K562 (cell line): Measurements from ENCODE around the gene NFAM1. TPM values are rescaled to one million over a fixed set of nuclear protein-coding genes. Genes with fewer than 3 reads are reported as not detected.

ENCODE experiments used
- ATAC-seq: fragments of 200-7000 bp; cut with Tn5 transposase; 3 replicates; pipeline ENCODE4 v1.9.1; 2020; ENCODE audit warnings: moderate library complexity
- BruUV-seq: library from RNA; stranded (reverse); fragments of 400-500 nt; replicated peaks from 2 replicates; lab custom pipeline; 2021; lab: Mats Ljungman, UMichigan
- CTCF ChIA-PET: fragments of 300-600 bp; formaldehyde crosslinking; extraction: SDS; loops from one replicate; lab custom pipeline; 2021; ENCODE audit warnings: low intra/inter-chr PET ratio; lab: Yijun Ruan, JAX
- POLR2A ChIA-PET: fragments of 300-600, 350-650 bp; sonication (Branson Sonifier 250); formaldehyde crosslinking; extraction: SDS; loops from one replicate; lab custom pipeline; 2021; ENCODE audit warnings: antibody characterized with exemption, inconsistent platforms; lab: Yijun Ruan, JAX
- DNase-seq, 4 experiments: peaks; one replicate each; pipeline versions ENCODE4 v3.0.0 to v3.0.0-alpha.2; 2011 to 2018; ENCODE audit warnings: low spot score in 3 of 4, mixed read lengths in 3 of 4; ENCODE audit errors: extremely low read depth in 1 of 4
- FAIRE-seq: peaks from 2 replicates; lab custom pipeline; 2011; peaks lifted over from hg19 to GRCh38; lab: Jason Lieb, UNC
- H2AFZ ChIP-seq: 2 replicates; pipeline ENCODE4 v1.6.0; 2011; ENCODE audit warnings: low read depth, low read length, control low read depth, inconsistent platforms
- H3K27ac ChIP-seq: fragments of 200-600 bp; 3 replicates; pipeline ENCODE4 v1.8.0; 2011; ENCODE audit warnings: low read depth, mild to moderate bottlenecking, control low read depth, inconsistent platforms, low read length, moderate library complexity, mixed read lengths; ENCODE audit errors: extremely low read depth
- H3K27me3 ChIP-seq, 2 experiments: fragments of 300-600 bp in 1 of 2; 2 replicates in 1 of 2; 3 replicates in 1 of 2; pipeline versions ENCODE4 v1.6.0 to v1.8.0; 2011; ENCODE audit warnings: inconsistent platforms in 2 of 2, low read length in 2 of 2, mild to moderate bottlenecking in 1 of 2, mixed read lengths in 1 of 2, moderate library complexity in 1 of 2; ENCODE audit not compliant: control insufficient read depth in 2 of 2, insufficient read depth in 2 of 2
- H3K36me3 ChIP-seq: fragments of 300-600 bp; 3 replicates; pipeline ENCODE4 v1.8.0; 2011; ENCODE audit warnings: mild to moderate bottlenecking, low read length, inconsistent platforms; ENCODE audit not compliant: control insufficient read depth, insufficient read depth
- H3K4me1 ChIP-seq, 2 experiments: fragments of 200-600 bp in 1 of 2; replicated peaks in 1 of 2; 2 replicates in 1 of 2; 3 replicates in 1 of 2; pipeline versions ENCODE4 v1.5.1 to v1.8.0; 2011; ENCODE audit warnings: inconsistent platforms in 2 of 2, low read length in 2 of 2, mild to moderate bottlenecking in 1 of 2, mixed read lengths in 1 of 2, moderate library complexity in 1 of 2; ENCODE audit not compliant: control insufficient read depth in 2 of 2, insufficient read depth in 2 of 2
- H3K4me2 ChIP-seq: 2 replicates; pipeline ENCODE4 v1.6.1; 2011; ENCODE audit warnings: low read length, control low read depth, inconsistent platforms, mixed read lengths; ENCODE audit not compliant: insufficient read depth
- H3K4me3 ChIP-seq: fragments of 200-600 bp; sonication (generic), shearing (Covaris generic); 2 replicates; pipeline ENCODE4 v1.5.1; 2016; ENCODE audit warnings: control low read depth, inconsistent platforms
- H3K79me2 ChIP-seq: fragments of 200-600 bp; 3 replicates; pipeline ENCODE4 v1.8.0; 2011; ENCODE audit warnings: low read length, inconsistent platforms; ENCODE audit not compliant: control insufficient read depth, insufficient read depth
- H3K9ac ChIP-seq, 2 experiments: 2 replicates each; pipeline versions ENCODE4 v1.6.0 to v1.6.1; 2011; ENCODE audit warnings: low read depth in 2 of 2, low read length in 2 of 2, control low read depth in 1 of 2, inconsistent platforms in 1 of 2, mild to moderate bottlenecking in 1 of 2, mixed read lengths in 1 of 2; ENCODE audit not compliant: insufficient read depth in 1 of 2
- H3K9me1 ChIP-seq: one replicate; pipeline ENCODE4 v1.6.0; 2011; ENCODE audit warnings: inconsistent platforms, mild to moderate bottlenecking, low read length, moderate library complexity; ENCODE audit not compliant: control insufficient read depth, insufficient read depth
- H3K9me3 ChIP-seq: replicated peaks from 2 replicates; pipeline ENCODE4 v1.5.1; 2011; ENCODE audit warnings: low read depth, low read length, inconsistent platforms; ENCODE audit not compliant: control insufficient read depth, insufficient read depth
- H4K20me1 ChIP-seq: replicated peaks from 2 replicates; pipeline ENCODE4 v1.6.1; 2011; ENCODE audit warnings: low read length, inconsistent platforms, mixed read lengths; ENCODE audit not compliant: control insufficient read depth, insufficient read depth
- SMAD3 ChIP-seq: fragments of 450-650 bp; formaldehyde crosslinking; conservative IDR thresholded peaks from 2 replicates; pipeline ENCODE4 v1.4.0; 2020; ENCODE audit warnings: mild to moderate bottlenecking
- ZNF263 ChIP-seq: sonication (generic); formaldehyde crosslinking; IDR thresholded peaks from 2 replicates; pipeline ENCODE4 v1.8.0; 2022; ENCODE audit warnings: mild to moderate bottlenecking, missing genetic modification reagents, borderline replicate concordance
- WGBS: fragments of 100-300 bp; shearing (Covaris generic); methylation state at CpG from one replicate; pipeline ENCODE4 v1.1.6; 2016; ENCODE audit warnings: low coverage, mixed read lengths; ENCODE audit not compliant: insufficient coverage; ENCODE audit errors: missing lambda C conversion rate; 5-methylcytosine and 5-hydroxymethylcytosine counted together
- in situ Hi-C: fragments of 300-500 bp; cut with MboI; formaldehyde crosslinking; loops from 4 replicates; pipeline ENCODE4 v1.15.0; 2018; ENCODE audit warnings: inconsistent platforms, mixed read lengths
- intact Hi-C: fragments of 100-400 bp; cut with micrococcal nuclease; formaldehyde crosslinking; loops from 2 replicates; pipeline ENCODE4 v1.14.2; 2022
- polyA plus RNA-seq, 8 experiments: library from polyadenylated mRNA; depleted of rRNA in 4 of 8; stranded (reverse) in 5 of 8; unstranded in 3 of 8; fragments of >200 nt; fragmentation: Nextera tagmentation in 2 of 8; fragmentation: Illumina TruSeq in 1 of 8; extraction: Ambion mirVana in 2 of 8; extraction: Trizol in 1 of 8; gene quantifications; 2 replicates each; pipeline versions ENCODE4 v1.2.1 to v1.2.3, GENCODE V29; 2011 to 2014; ENCODE audit warnings: inconsistent platforms in 1 of 8, missing spikeins in 1 of 8
- total RNA-seq, 7 experiments: library from RNA; depleted of rRNA in 6 of 7; stranded (reverse); fragments of >200 nt in 6 of 7; fragmentation: Illumina TruSeq in 2 of 7; extraction: Trizol in 2 of 7; gene quantifications; 2 replicates each; pipeline versions ENCODE4 v1.2.1 to v1.2.3, GENCODE V29; 2011 to 2021; ENCODE audit warnings: low replicate concordance in 1 of 7
- TF ChIP-seq, protein P1 (sequence below): IDR thresholded peaks from 2 replicates; pipeline ENCODE4 v1.6.1; 2014; ENCODE audit warnings: antibody characterized with exemption

NFAM1 gene
- total and polyA plus RNA-seq, 9 of the 15 experiments (the other 6 are each of a cell fraction or from before 2014, with no cell fraction given): 0.01 to 0.18 (median 0.03) TPM; not detected in 5

DNA sequence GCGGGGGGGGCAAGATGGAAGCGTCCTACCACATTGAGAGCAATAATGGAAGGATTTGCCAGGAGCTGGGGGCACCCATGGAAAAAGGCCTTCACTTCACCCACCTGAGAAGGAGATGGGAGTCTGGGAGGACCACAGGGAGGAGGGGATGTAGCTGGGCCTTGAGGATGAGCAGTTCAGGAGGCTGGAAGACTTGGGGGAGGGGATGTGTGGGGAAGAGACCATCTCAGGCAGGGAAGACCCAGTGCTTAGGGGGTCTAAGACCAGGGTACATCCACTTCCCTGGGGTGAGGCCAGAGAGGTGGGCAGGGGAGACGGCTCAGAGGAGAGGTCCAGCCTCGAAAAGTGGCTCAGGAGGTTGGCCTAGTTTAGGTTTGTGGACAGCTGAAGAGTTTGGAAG is 90.4 kb downstream of the NFAM1 start:
- in situ Hi-C loops (no loop called here), intact Hi-C loops (no loop called here)
- ATAC-seq: no peak
- H3K4me2 ChIP-seq: no peak overlapping the region
- no peaks in the 10 kb centered on the region for H3K9me3 ChIP-seq
- no TSS peak for BruUV-seq
- CTCF ChIA-PET: no interaction called here
- TF ChIP-seq, protein P1, sequence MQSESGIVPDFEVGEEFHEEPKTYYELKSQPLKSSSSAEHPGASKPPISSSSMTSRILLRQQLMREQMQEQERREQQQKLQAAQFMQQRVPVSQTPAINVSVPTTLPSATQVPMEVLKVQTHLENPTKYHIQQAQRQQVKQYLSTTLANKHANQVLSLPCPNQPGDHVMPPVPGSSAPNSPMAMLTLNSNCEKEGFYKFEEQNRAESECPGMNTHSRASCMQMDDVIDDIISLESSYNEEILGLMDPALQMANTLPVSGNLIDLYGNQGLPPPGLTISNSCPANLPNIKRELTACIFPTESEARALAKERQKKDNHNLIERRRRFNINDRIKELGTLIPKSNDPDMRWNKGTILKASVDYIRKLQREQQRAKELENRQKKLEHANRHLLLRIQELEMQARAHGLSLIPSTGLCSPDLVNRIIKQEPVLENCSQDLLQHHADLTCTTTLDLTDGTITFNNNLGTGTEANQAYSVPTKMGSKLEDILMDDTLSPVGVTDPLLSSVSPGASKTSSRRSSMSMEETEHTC: no peak
- TF ChIP-seq SMAD3 (CRISPR knock-in tag) (no peak), ZNF263 (CRISPR knock-in tag) (peak; percentile 67)
- TF ChIP-seq, all 486 proteins: peak for 1
- Histone ChIP-seq H3K4me1 (peaks cover 0 to 27% of the 10 kb centered on the region in 2 experiments; a peak in 2 of 5 replicates), H3K79me2 (no peaks in the 10 kb centered on the region), H3K9ac (no peak overlapping the region), H2AFZ (no peak overlapping the region), H3K9me1 (no peaks in the 10 kb centered on the region), H3K4me3 (no peak overlapping the region), H4K20me1 (peaks cover 9% of the 10 kb centered on the region; the same call in 1 of the 2 replicates), H3K36me3 (no peaks in the 10 kb centered on the region), H3K27me3 (peaks cover 0 to 5% of the 10 kb centered on the region in 2 experiments; a peak in 3 of 5 replicates), H3K27ac (no peak overlapping the region)
- FAIRE-seq: no peak
- 60% methylated on average over 1 of the region's 4 CpGs for WGBS
- DNase-seq: no peak
- POLR2A ChIA-PET: interaction anchor here (1.1 to 1.4 kb wide), 2 partner anchors 12 to 35 kb away, joined by 3 to 5 read pairs; no protein-coding TSS in a partner anchor
